Fibroblast of skin of right quadriceps (primary cell): Measurements from ENCODE around the gene SAT1.
A peak's percentile ranks its signal among the peaks of the same experiment; 100 is the strongest.

ENCODE experiments used
- DNase-seq: peaks from one replicate; pipeline ENCODE4 v3.0.0-alpha.2; 2013

SAT1 gene

GRCh38 chrX:23811656-23812055 is 28.7 kb downstream of the SAT1 start:
- no peak for DNase-seq

GRCh38 chrX:23813808-23814207 is 30.8 kb downstream of the SAT1 start:
- DNase-seq: no peak

GRCh38 chrX:23815376-23815775 is 32.4 kb downstream of the SAT1 start:
- no peak for DNase-seq

- DNase-seq: no peak
Measured at GRCh38 chrX:23816179-23816578, 33.2 kb downstream of the SAT1 start.

- no peak for DNase-seq
Measured at GRCh38 chrX:23817979-23818336, 35.0 kb downstream of the SAT1 start.

GRCh38 chrX:23819385-23820234 is 36.6 kb downstream of the SAT1 start:
- peak; percentile 23 for DNase-seq

GRCh38 chrX:23820235-23820782 is 37.3 kb downstream of the SAT1 start:
- DNase-seq: no peak

GRCh38 chrX:23821847-23822246 is 38.9 kb downstream of the SAT1 start:
- DNase-seq: no peak

- no peak for DNase-seq
Measured at GRCh38 chrX:23822397-23822796, 39.4 kb downstream of the SAT1 start.

GRCh38 chrX:23822841-23823240 is 39.9 kb downstream of the SAT1 start:
- no peak for DNase-seq

- no peak for DNase-seq
Measured at GRCh38 chrX:23825675-23826074, 42.7 kb downstream of the SAT1 start.

- no peak for DNase-seq
Measured at GRCh38 chrX:23826216-23826615, 43.2 kb downstream of the SAT1 start.

- DNase-seq: no peak
Measured at GRCh38 chrX:23826653-23827052, 43.7 kb downstream of the SAT1 start.

GRCh38 chrX:23828881-23829280 is 45.9 kb downstream of the SAT1 start:
- no peak for DNase-seq

GRCh38 chrX:23832721-23833120 is 49.7 kb downstream of the SAT1 start:
- DNase-seq: no peak
